Karpas-422 (cell line): ENCODE data around the gene STUB1. TPM values are rescaled to one million over a fixed set of nuclear protein-coding genes. Genes with fewer than 3 reads are reported as not detected.
A peak's percentile ranks its signal among the peaks of the same experiment; 100 is the strongest.

ENCODE experiments used
- DNase-seq: peaks from one replicate; pipeline ENCODE4 v3.0.0-alpha.2; 2015
- H2AFZ ChIP-seq: fragments of 200-600 bp; sonication (generic); 2 replicates; pipeline ENCODE4 v1.6.1; 2014; ENCODE audit warnings: antibody characterized with exemption, low read length, mixed read lengths
- H3K27ac ChIP-seq: fragments of 200-600 bp; sonication (generic); 2 replicates; pipeline ENCODE4 v1.5.1; 2014; ENCODE audit warnings: mild to moderate bottlenecking, low read length, moderate library complexity
- H3K27me3 ChIP-seq: fragments of 200-600 bp; sonication (generic); 2 replicates; pipeline ENCODE4 v1.6.1; 2014; ENCODE audit warnings: low read length, mixed read lengths
- H3K36me3 ChIP-seq: fragments of 200-600 bp; sonication (generic); 2 replicates; pipeline ENCODE4 v1.6.1; 2014; ENCODE audit warnings: low read length, mixed read lengths; ENCODE audit not compliant: insufficient read depth
- H3K4me1 ChIP-seq: fragments of 200-600 bp; sonication (generic); 2 replicates; pipeline ENCODE4 v1.6.1; 2014; ENCODE audit warnings: mild to moderate bottlenecking, low read length, mixed read lengths
- H3K4me2 ChIP-seq: fragments of 200-600 bp; sonication (generic); 2 replicates; pipeline ENCODE4 v1.6.1; 2014; ENCODE audit warnings: low read length, low read depth, mild to moderate bottlenecking; ENCODE audit not compliant: poor library complexity, severe bottlenecking
- H3K4me3 ChIP-seq: fragments of 200-600 bp; sonication (generic); 2 replicates; pipeline ENCODE4 v1.5.1; 2014; ENCODE audit warnings: mild to moderate bottlenecking, antibody characterized with exemption, low read length, mixed read lengths
- H3K79me2 ChIP-seq: fragments of 200-600 bp; sonication (generic); 2 replicates; pipeline ENCODE4 v1.6.1; 2014; ENCODE audit warnings: mild to moderate bottlenecking, low read length, mixed read lengths
- H3K9ac ChIP-seq: fragments of 200-600 bp; sonication (generic); 2 replicates; pipeline ENCODE4 v1.6.0; 2014; ENCODE audit warnings: low read length
- H3K9me2 ChIP-seq: fragments of 200-600 bp; sonication (generic), shearing (Covaris generic); replicated peaks from 2 replicates; pipeline ENCODE4 v1.6.0; 2014; ENCODE audit warnings: mild to moderate bottlenecking, low read length, moderate library complexity; ENCODE audit not compliant: insufficient read depth
- H3K9me3 ChIP-seq: fragments of 300-700, 200-600 bp; sonication (generic); 2 replicates; pipeline ENCODE4 v1.6.1; 2014; ENCODE audit warnings: low read length, mixed read lengths
- H4K20me1 ChIP-seq: fragments of 200-600 bp; sonication (generic); 2 replicates; pipeline ENCODE4 v1.6.1; 2014; ENCODE audit warnings: mild to moderate bottlenecking, antibody characterized with exemption, low read length, low read depth; ENCODE audit not compliant: insufficient read depth
- total RNA-seq: library from RNA; depleted of rRNA; stranded (reverse); fragments of >200 nt; shearing (Covaris generic); gene quantifications from 2 replicates; pipeline ENCODE4 v1.2.3, GENCODE V29; 2014; ENCODE audit warnings: low replicate concordance

Gene STUB1
- total RNA-seq, 1 experiment from 2014 or later, result 145 TPM

- no peaks in the 10 kb centered on the region; the same call in 1 of the 2 replicates for H3K9me2 ChIP-seq
- H4K20me1 ChIP-seq, result no peaks in the 10 kb centered on the region
- H3K9ac ChIP-seq, result peak overlapping the region; percentile 79
- no peaks in the 10 kb centered on the region for H3K27me3 ChIP-seq
- H3K79me2 ChIP-seq, result no peaks in the 10 kb centered on the region
- H3K4me2 ChIP-seq, result peak overlapping the region; percentile 90
- peak overlapping the region; percentile 89; the same call in 1 of the 2 replicates for H2AFZ ChIP-seq
- H3K4me3 ChIP-seq, result peak overlapping the region; percentile 65; the same call in 1 of the 2 replicates
- no peaks in the 10 kb centered on the region for H3K36me3 ChIP-seq
- peaks cover 23% of the 10 kb centered on the region for H3K4me1 ChIP-seq
- peak; percentile 87 for DNase-seq
- H3K27ac ChIP-seq, result no peak overlapping the region
- H3K9me3 ChIP-seq, result no peaks in the 10 kb centered on the region
These were observed 15.3 kb downstream of the STUB1 start for GRCh38 chr16:695355-696089.

GRCh38 chr16:698911-699671 lies 18.9 kb downstream of the STUB1 start:
- Histone ChIP-seq H3K27me3 (no peaks in the 10 kb centered on the region), H3K27ac (no peak overlapping the region), H3K4me2 (no peak overlapping the region), H3K4me1 (peaks cover 18% of the 10 kb centered on the region), H3K9ac (no peak overlapping the region), H3K9me2 (no peaks in the 10 kb centered on the region), H3K9me3 (no peaks in the 10 kb centered on the region), H3K4me3 (no peak overlapping the region), H3K79me2 (no peaks in the 10 kb centered on the region), H3K36me3 (no peaks in the 10 kb centered on the region), H4K20me1 (0 out of 2 replicates have a peak, but pooled peaks cover under 1% of the 10 kb centered on the region), H2AFZ (no peak overlapping the region)
- no peak for DNase-seq

- Histone ChIP-seq H3K9me3 (no peaks in the 10 kb centered on the region), H3K79me2 (no peaks in the 10 kb centered on the region), H2AFZ (no peak overlapping the region), H3K36me3 (no peaks in the 10 kb centered on the region), H3K4me3 (no peak overlapping the region), H4K20me1 (0 out of 2 replicates have a peak, but pooled peaks cover 3% of the 10 kb centered on the region), H3K9me2 (no peaks in the 10 kb centered on the region), H3K4me1 (peaks cover under 1% of the 10 kb centered on the region), H3K9ac (no peak overlapping the region), H3K4me2 (no peak overlapping the region), H3K27ac (no peak overlapping the region), H3K27me3 (no peaks in the 10 kb centered on the region)
- peak; percentile 60 for DNase-seq
These were observed 20.7 kb downstream of the STUB1 start for GRCh38 chr16:700684-701584.

- Histone ChIP-seq H3K4me3 (no peak overlapping the region), H3K27ac (no peak overlapping the region), H3K9me2 (no peaks in the 10 kb centered on the region), H3K9ac (no peak overlapping the region), H3K79me2 (no peaks in the 10 kb centered on the region), H2AFZ (no peak overlapping the region), H4K20me1 (0 out of 2 replicates have a peak, but pooled peaks cover 3% of the 10 kb centered on the region), H3K36me3 (no peaks in the 10 kb centered on the region), H3K9me3 (no peaks in the 10 kb centered on the region), H3K4me1 (no peaks in the 10 kb centered on the region), H3K27me3 (no peaks in the 10 kb centered on the region), H3K4me2 (no peak overlapping the region)
- no peak for DNase-seq
These were observed 22.1 kb downstream of the STUB1 start for GRCh38 chr16:702341-702740.

GRCh38 chr16:703406-703805 lies 23.2 kb downstream of the STUB1 start:
- no peaks in the 10 kb centered on the region for H3K9me3 ChIP-seq
- H3K27ac ChIP-seq, result no peak overlapping the region
- H3K36me3 ChIP-seq, result no peaks in the 10 kb centered on the region
- no peaks in the 10 kb centered on the region for H3K4me1 ChIP-seq
- H3K4me3 ChIP-seq, result no peak overlapping the region
- no peaks in the 10 kb centered on the region for H3K27me3 ChIP-seq
- no peak overlapping the region for H3K4me2 ChIP-seq
- no peak for DNase-seq
- H3K9me2 ChIP-seq, result no peaks in the 10 kb centered on the region
- H2AFZ ChIP-seq, result no peak overlapping the region
- H4K20me1 ChIP-seq, result 0 out of 2 replicates have a peak, but pooled peaks cover 3% of the 10 kb centered on the region
- no peaks in the 10 kb centered on the region for H3K79me2 ChIP-seq
- no peak overlapping the region for H3K9ac ChIP-seq

- no peaks in the 10 kb centered on the region for H3K4me1 ChIP-seq
- H3K4me2 ChIP-seq, result no peak overlapping the region
- no peak for DNase-seq
- no peak overlapping the region for H3K27ac ChIP-seq
- H4K20me1 ChIP-seq, result 0 out of 2 replicates have a peak, but pooled peaks cover 3% of the 10 kb centered on the region
- H3K27me3 ChIP-seq, result no peaks in the 10 kb centered on the region
- no peaks in the 10 kb centered on the region for H3K36me3 ChIP-seq
- H3K4me3 ChIP-seq, result no peak overlapping the region
- no peak overlapping the region for H3K9ac ChIP-seq
- H2AFZ ChIP-seq, result no peak overlapping the region
- H3K9me2 ChIP-seq, result no peaks in the 10 kb centered on the region
- no peaks in the 10 kb centered on the region for H3K79me2 ChIP-seq
- H3K9me3 ChIP-seq, result no peaks in the 10 kb centered on the region
These were observed 23.8 kb downstream of the STUB1 start for GRCh38 chr16:704047-704446.

GRCh38 chr16:704552-705380 lies 24.6 kb downstream of the STUB1 start:
- Histone ChIP-seq H3K9ac (no peak overlapping the region), H3K79me2 (no peaks in the 10 kb centered on the region), H3K27ac (no peak overlapping the region), H3K9me3 (no peaks in the 10 kb centered on the region), H3K4me1 (peaks cover 3% of the 10 kb centered on the region), H3K9me2 (no peaks in the 10 kb centered on the region), H3K4me2 (no peak overlapping the region), H4K20me1 (peaks cover 4% of the 10 kb centered on the region; the same call in 1 of the 2 replicates), H2AFZ (no peak overlapping the region), H3K36me3 (no peaks in the 10 kb centered on the region), H3K27me3 (no peaks in the 10 kb centered on the region), H3K4me3 (no peak overlapping the region)
- no peak for DNase-seq
